ENCODE measurements around the gene C12orf57. TPM values are rescaled to one million over a fixed set of nuclear protein-coding genes. Genes with fewer than 3 reads are reported as not detected.

The C12orf57 gene
- total and polyA plus RNA-seq, 10 of the 15 experiments (the other 5 are each of a cell fraction or from before 2014, with no cell fraction given), result 64.5 to 377 (median 211) TPM

GRCh38 chr12:6944381-6945186, 762 bp downstream of the C12orf57 start (continued):
- TF ChIP-seq E2F8 (IDR thresholded peaks at IDR 0.05; ENCODE audit: low read depth, partially characterized antibody) (peak; percentile 25), MEF2A (IDR thresholded peaks at IDR 0.05; ENCODE audit: insufficient read depth, low read depth, low read length) (0 out of 2 replicates have a peak, but pooled peaks have one; percentile 26), BHLHE40 (IDR thresholded peaks at IDR 0.05; ENCODE audit: borderline replicate concordance in 1 of 2, low read depth in 2 of 2, low read length in 1 of 2) (peak in 1 of 2 experiments; percentile 60; a peak in 1 of 4 replicates), YY1 (IDR thresholded peaks at IDR 0.05; ENCODE audit: low read depth, low read length) (0 out of 2 replicates have a peak, but pooled peaks have one; percentile 53), POLR2A (IDR thresholded peaks at IDR 0.05; ENCODE audit: low read depth, low read length) (peak; percentile 87), MTA3 (IDR thresholded peaks at IDR 0.05; ENCODE audit: borderline replicate concordance, low read length) (no peak), YBX1 (IDR thresholded peaks at IDR 0.05) (no peak)

- RAD21 ChIA-PET (ENCODE audit: unreplicated experiment), result interaction anchor here (1.0 to 7.0 kb wide), 12 partner anchors 14 to 164 kb away, joined by 3 to 426 read pairs (median 10); partner anchors contain the start of genes C1RL, CDCA3, LPCAT3 and SPSB2
- intact Hi-C loops (cut with micrococcal nuclease; ENCODE audit: unreplicated experiment), result loop anchor here (2.0 kb wide), 2 partner anchors 73 to 163 kb away; partner anchors contain the start of genes C1RL and LPCAT3
- H3K4me2 ChIP-seq (ENCODE audit: control insufficient read depth, insufficient read depth), result peak overlapping the region; percentile 61
- peaks cover 2 to 8% of the 10 kb centered on the region in 2 experiments; a peak in 2 of 4 replicates for H3K36me3 ChIP-seq (ENCODE audit: control insufficient read depth in 2 of 2, insufficient read depth in 2 of 2, low read length in 1 of 2)
- H3K27ac ChIP-seq (ENCODE audit: control insufficient read depth, insufficient read depth), result peak overlapping the region; percentile 91
- CTCF ChIA-PET, result interaction anchor here (0.9 to 11.6 kb wide), 15 partner anchors 9 to 199 kb away, joined by 3 to 645 read pairs (median 8); partner anchors contain the start of genes C1R, C1RL, LPCAT3 and USP5
- 36% methylated on average over 11 of the region's 11 CpGs for WGBS (ENCODE audit: insufficient coverage, insufficient replicate concordance, low lambda C conversion rate, missing lambda C conversion rate)
- H3K27me3 ChIP-seq (replicated peaks in 1 of 2; ENCODE audit: control insufficient read depth in 2 of 2, insufficient read depth in 2 of 2, low read length in 1 of 2), result no peaks in the 10 kb centered on the region
- in situ Hi-C loops (cut with MboI), result no loop called here
- H3K9me3 ChIP-seq (replicated peaks; ENCODE audit: control insufficient read depth, insufficient read depth, low read length), result no peaks in the 10 kb centered on the region
- no TSS peak for BruUV-seq (replicated peaks)
- no peak for DNase-seq (ENCODE audit: low read depth, low spot score)
- SMC1A ChIA-PET (ENCODE audit: uncharacterized antibody, unreplicated experiment), result interaction anchor here (0.6 to 11.6 kb wide), 12 partner anchors 15 to 166 kb away, joined by 3 to 395 read pairs (median 6); partner anchors contain the start of genes C1RL and ENO2
- no peaks in the 10 kb centered on the region for H4K20me1 ChIP-seq (ENCODE audit: control insufficient read depth, insufficient read depth)
- H2AFZ ChIP-seq (ENCODE audit: control insufficient read depth, low read depth, low read length), result no peak overlapping the region
- H3K79me2 ChIP-seq (ENCODE audit: control insufficient read depth, insufficient read depth, low read length), result peaks cover 39% of the 10 kb centered on the region
- H3K9ac ChIP-seq (ENCODE audit: control insufficient read depth, insufficient read depth, low read length), result peak overlapping the region; percentile 90
- peak overlapping the region; percentile 78 for H3K4me3 ChIP-seq
- POLR2A ChIA-PET, result interaction anchor here (0.6 to 17.8 kb wide), 10 partner anchors 15 to 165 kb away, joined by 3 to 524 read pairs (median 8); partner anchors contain the start of genes C1RL, CDCA3, ENO2 and LPCAT3
- H3K4me1 ChIP-seq (ENCODE audit: control insufficient read depth, insufficient read depth, low read length), result peaks cover 46% of the 10 kb centered on the region
- no peak for ATAC-seq
- no peak for FAIRE-seq
- no peak for TF ChIP-seq BHLHE40 (IDR thresholded peaks at IDR 0.05; ENCODE audit: borderline replicate concordance in 1 of 2, low read depth in 2 of 2, low read length in 1 of 2)
- TF ChIP-seq ZBED1 (IDR thresholded peaks at IDR 0.05; ENCODE audit: borderline replicate concordance), result no peak
- TF ChIP-seq RBBP5 (conservative IDR thresholded peaks at IDR 0.05), result no peak
- no peak for TF ChIP-seq E2F4 (IDR thresholded peaks at IDR 0.05; ENCODE audit: low read depth, low read length)
- TF ChIP-seq MYC (IDR thresholded peaks at IDR 0.05; ENCODE audit: insufficient read depth, insufficient read length, insufficient replicate concordance, low read length, severe bottlenecking), result no peak
- no peak for TF ChIP-seq BCL3 (IDR thresholded peaks at IDR 0.05; ENCODE audit: borderline replicate concordance, insufficient read depth, low read depth, low read length, poor library complexity, severe bottlenecking)
- no peak for TF ChIP-seq TARDBP (IDR thresholded peaks at IDR 0.05; ENCODE audit: borderline replicate concordance)
These were observed 1.8 kb downstream of the C12orf57 start for GRCh38 chr12:6945613-6946012.

All from GM12878 (cell line).